EL (cell line): ENCODE data around the gene HGF.
"Not testable (repeated sequence)": the region's sequence is repeated elsewhere in the genome, so short reads cannot be mapped to it uniquely, and the experiment has no call there.

Experiments used
- DNase-seq: peaks from one replicate; pipeline ENCODE4 v3.0.0-alpha.2; 2016

The HGF gene

GRCh38 chr7:81775560-81775959, 5.7 kb upstream of the HGF start:
- no peak for DNase-seq

- no peak for DNase-seq
Observed at GRCh38 chr7:81774551-81774950, 4.7 kb upstream of the HGF start.

- DNase-seq: no peak
Observed at GRCh38 chr7:81770728-81771223, 929 bp upstream of the HGF start.

DNA sequence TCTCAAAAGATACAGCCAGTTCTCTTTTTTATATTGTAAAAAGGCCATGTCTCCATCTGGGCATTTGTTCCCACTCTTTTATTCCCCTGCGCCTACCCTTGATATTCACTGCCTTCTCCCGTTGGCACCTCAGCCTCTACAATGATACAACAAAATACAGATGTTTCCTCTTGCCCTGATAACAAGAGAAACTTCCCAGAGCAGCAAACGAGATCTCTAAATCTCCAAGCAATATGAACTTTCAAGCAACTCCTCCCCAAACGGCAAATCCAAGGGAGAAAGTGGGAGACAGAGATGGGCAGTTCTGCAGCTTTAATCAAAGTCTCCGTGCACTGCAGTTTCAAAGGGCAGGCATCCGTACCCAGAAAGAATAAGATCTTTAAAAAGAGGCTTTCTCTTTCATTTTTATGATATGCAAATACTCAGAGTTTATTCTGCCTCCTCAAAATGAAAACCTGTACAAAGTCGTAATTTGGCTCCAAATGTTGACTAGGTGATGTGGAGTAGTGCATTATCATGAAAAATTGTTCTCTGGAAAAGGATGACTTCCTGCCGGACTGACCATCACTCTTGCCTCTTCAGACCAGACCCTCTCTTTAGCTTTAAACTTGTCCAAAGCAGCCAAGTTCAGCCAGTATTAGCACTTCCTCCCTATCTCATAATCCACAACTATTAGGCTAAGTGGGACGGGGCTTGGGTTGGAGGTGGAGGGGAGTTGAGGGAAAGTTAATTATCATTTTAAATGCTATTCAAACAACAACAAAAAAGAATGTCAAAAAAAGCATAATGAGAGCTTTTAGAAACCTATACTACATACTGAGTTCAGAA, 682 bp downstream of the HGF start:
- no peak for DNase-seq

DNA sequence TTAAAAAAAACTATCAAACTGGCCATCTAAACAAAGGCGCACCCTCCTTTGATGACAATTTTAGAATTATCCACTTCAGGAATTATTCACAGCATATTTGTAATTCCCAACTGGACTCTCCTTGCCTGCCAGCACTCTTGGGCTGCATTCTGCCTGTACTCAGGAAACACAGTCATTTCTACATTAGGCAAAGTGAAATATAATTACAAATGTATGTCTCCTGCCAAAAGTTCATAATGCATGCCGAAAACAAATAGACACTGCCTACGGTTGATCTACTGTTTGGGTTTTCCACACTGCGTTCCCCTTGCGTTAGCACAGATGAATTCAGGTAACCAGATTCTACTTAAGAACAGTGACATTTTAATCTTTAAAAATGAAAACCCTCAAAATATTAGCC, 1.9 kb downstream of the HGF start:
- DNase-seq: no peak

GRCh38 chr7:81761821-81762220, 8.0 kb downstream of the HGF start:
- no peak for DNase-seq

DNA sequence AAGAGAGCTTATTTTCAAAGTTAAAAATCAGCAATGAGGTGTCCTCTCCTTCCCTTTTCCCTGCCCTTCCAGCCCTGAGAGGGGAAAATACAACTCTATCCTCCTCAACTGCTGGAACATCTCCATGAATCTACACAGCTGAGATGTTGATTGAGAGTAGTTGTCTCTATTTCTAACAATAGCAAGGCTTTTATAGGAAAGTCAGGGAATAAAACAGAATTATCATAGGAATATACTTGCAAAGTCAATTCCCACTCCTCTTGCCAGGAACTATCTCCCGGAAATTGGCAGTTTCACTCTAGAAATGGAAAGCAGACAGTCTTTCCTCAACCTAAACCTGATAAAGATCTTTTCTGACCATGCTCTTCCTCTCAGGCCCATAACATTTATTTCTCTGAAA, 8.8 kb downstream of the HGF start:
- DNase-seq: no peak

DNA sequence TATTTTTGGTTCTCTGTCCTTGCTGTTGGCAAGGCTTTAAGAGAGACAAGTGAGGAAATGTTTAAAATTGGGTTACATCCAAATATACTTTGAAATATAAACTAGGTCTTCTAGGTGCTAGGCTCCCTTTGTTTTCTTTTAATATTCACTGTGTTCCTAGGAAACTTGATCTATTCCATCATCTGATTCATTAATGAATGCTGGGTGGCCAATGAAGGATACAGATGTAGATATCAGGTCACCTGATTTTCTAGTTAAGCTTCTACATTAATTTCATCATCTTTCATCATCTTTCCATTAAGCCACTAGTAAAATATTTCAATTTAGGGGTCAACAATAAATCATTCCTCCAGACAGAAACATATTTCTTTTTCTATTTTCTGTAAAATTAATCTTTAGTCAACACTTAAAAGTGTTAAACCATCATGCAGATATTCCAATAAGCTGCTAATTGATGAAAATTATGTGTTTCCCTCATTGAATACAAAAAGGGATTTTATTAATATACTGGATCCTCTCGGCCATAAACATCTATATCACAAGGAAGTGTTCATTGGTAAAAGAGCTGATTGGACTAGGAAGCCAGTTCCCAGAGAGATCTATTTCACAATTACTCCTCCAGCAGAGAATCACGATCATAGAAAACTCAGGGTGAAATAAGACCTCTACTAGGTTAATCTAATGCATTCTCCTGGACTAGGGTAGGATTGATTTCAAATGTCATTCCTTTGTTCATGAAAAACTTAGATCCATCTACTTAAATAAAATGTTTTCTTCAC, 14.7 kb downstream of the HGF start:
- no peak for DNase-seq

DNA sequence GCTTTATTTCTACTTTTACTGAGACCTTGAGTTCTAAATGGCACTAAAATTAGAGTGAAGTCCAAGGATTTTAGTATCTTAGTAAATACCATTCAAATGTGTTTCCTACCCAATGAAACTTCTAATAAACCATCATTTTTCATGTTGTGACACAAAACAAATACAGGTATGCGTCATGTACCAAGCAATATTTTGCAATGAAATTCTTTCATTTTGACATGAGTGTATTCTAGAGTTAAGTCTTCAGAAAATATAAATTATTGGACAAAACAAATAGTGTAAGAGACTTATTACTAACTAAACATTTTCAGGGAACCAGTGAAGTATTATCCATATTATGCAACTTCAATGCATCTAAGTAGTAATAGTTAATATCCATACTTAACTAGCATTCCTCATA, 16.5 kb downstream of the HGF start:
- no peak for DNase-seq

GRCh38 chr7:81752318-81752714, 17.5 kb downstream of the HGF start:
- DNase-seq: no peak

DNA sequence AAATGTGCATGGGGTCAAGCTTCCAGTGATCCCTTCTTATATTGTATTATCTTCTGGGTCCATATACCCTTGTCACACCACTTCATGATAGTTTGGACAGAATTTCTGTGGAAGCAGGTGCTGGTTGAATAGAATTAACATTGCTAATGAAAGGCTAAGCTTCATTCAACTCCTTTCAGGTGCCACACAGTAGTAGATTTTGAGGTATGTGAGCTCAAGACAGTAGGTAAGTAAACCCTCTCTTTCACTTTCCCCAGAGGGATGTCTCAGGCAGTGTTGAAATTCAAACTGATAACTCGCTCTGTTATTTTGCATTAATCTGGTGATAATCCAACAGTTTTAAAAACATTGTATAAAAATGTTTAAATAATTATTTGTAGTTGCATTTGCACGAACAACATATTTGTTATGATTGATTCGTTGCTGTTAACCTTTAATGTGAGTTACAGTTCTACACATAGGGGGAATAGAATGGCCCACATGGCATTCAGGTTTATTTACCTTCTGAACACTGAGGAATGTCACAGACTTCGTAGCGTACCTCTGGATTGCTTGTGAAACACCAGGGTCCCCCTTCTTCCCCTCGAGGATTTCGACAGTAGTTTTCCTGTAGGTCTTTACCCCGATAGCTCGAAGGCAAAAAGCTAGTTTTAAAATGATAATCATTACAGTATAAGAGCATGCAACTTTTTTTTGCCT, 18.1 kb downstream of the HGF start:
- DNase-seq: no peak

- DNase-seq: no peak
Observed at GRCh38 chr7:81745637-81746036, 24.2 kb downstream of the HGF start.

GRCh38 chr7:81744389-81744788, 25.5 kb downstream of the HGF start:
- DNase-seq: no peak

DNA sequence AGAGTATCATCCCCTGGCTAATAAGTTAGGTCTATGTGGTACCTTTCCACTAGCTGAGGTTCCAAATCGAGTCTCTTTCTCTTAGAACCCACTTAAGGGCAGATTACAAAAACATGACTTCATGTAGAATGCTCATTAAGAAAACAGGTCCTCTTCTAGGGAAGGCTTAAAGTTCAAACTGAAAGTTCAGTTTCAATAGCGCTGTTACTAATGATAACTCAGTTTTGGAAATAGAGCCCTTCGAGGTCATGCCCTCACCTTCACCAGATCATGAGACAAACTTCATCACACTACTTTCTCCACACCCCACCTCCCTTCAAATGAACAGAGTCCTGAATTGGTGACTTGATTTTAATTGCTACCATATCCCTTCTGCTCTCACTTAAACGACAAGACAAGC, 26.2 kb downstream of the HGF start:
- no peak for DNase-seq

- no peak for DNase-seq
Observed at GRCh38 chr7:81743201-81743600, 26.6 kb downstream of the HGF start.

GRCh38 chr7:81740403-81740802, 29.4 kb downstream of the HGF start:
- no peak for DNase-seq

- DNase-seq: no peak
Observed at GRCh38 chr7:81736091-81736490, 33.8 kb downstream of the HGF start.

DNA sequence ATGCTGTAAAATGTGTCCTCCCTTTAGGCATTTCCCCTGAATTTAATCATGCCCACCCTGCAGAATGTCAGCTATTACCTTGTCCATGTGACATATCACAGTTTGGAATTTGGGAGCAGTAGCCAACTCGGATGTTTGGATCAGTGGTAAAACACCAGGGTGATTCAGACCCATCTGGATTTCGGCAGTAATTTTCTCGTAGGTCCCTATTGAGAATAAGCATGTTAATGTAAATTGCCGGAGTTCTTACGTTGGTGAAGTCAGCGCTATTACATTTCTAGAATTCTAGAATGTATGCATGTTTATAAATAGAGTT, 44.1 kb downstream of the HGF start:
- peak; percentile 94 for DNase-seq

DNA sequence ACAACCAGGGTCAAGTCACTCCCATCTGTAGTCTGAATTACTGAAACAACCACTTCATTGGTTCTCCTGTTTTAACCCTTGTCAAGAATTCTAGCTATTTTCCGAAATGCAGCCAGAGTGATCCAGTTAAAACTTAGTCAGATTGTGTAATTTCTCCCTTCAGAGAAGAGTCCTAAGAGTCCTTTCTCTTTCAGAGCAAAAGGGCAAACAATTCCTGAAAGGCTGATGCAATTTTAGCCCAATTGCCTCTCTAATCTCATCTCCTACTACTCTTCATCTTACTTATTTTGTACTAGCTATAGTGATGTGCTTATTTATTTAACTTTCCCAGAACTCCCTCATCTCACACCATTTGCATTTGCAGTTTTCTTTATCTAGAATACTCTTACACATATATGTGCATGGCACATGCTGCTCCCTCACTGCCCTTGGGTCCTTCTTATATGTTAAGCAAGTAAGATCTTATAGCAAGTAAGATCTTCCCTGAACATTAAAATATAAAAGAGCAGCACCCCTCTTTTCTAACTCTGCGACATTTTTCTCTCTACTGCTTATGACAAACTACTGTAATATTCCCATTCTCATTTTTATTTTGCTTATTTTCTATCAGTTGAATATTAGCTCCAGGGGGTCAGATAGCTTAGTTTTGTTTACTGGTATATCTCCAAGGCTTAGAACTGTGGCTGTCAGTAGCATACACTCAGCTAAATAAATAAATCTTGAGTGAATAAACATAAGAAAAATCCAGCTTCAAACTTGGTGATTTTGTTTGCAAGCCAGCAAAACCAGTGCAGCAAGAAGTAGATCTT, 44.6 kb downstream of the HGF start:
- peak; percentile 41 for DNase-seq

GRCh38 chr7:81722250-81722649, 47.6 kb downstream of the HGF start:
- DNase-seq: not testable (repeated sequence)

DNA sequence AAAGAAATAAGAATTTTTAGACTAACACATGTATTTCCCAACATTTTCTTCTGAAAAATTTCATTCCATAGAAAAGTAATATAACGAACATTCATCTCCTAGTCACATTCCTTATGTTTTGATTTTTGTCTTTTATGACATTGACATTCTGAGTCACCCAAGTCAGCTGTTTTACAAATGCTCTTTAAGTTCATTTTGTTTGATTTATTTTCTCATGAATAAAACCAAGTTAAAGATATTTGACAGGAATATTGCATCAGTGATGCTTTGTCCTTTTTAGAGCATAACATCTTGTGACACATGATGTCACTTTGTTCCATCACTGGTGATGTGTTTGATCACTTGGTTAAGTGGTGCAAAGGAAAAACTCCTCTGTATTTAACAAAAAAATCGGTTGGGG, 48.4 kb downstream of the HGF start:
- peak; percentile 4 for DNase-seq

DNA sequence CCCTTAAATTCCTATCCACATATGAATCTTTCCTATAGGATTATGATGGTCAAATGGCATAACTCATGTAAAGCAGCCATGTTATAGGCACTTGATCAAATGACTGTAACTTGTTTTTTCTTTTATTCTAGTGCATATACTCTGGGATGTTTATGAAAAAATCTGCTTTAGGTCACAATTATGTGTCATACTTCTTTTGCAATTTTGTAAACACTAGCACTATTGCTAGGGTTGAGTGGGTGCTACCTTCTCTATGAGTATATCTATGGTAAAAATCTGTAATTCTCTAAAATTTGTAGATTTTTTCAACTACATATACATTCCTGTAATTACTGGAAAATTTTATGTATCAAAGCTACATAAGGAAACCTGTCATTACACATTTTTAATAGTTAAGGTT, 50.0 kb downstream of the HGF start:
- no peak for DNase-seq
